IMR-90 (cell line): ENCODE data around the gene ZNF611. TPM values are rescaled to one million over a fixed set of nuclear protein-coding genes. Genes with fewer than 3 reads are reported as not detected.

Source experiments
- ATAC-seq: fragments of 200-7000 bp; cut with Tn5 transposase; 2 replicates; pipeline ENCODE4 v1.9.1; 2020; ENCODE audit warnings: low read depth, mild to moderate bottlenecking, moderate library complexity
- Bru-seq: library from RNA; stranded (reverse); fragments of 400-500 nt; gene quantifications from one replicate; lab custom pipeline; 2021; lab: Mats Ljungman, UMichigan
- BruChase-seq, 2 experiments: library from RNA; stranded (reverse); fragments of 400-500 nt; gene quantifications; one replicate each; lab custom pipeline; 2021; lab: Mats Ljungman, UMichigan
- BruUV-seq: library from RNA; stranded (reverse); fragments of 400-500 nt; replicated peaks from 2 replicates; lab custom pipeline; 2021; lab: Mats Ljungman, UMichigan
- CTCF ChIA-PET: fragments of 300-600 bp; formaldehyde crosslinking; extraction: SDS; loops from one replicate; lab custom pipeline; 2021; ENCODE audit warnings: antibody characterized with exemption; lab: Yijun Ruan, JAX
- POLR2A ChIA-PET: fragments of 300-600 bp; sonication (Branson Sonifier 250); formaldehyde crosslinking; loops from one replicate; lab custom pipeline; 2022; ENCODE audit warnings: antibody characterized with exemption; ENCODE audit not compliant: unreplicated experiment; lab: Charles Lee
- DNase-seq: peaks from one replicate; pipeline ENCODE4 v3.0.0; 2013
- H2AFZ ChIP-seq: replicated peaks from 2 replicates; pipeline ENCODE3; 2013; ENCODE audit warnings: low read length, mild to moderate bottlenecking; ENCODE audit not compliant: poor library complexity
- H2AK5ac ChIP-seq: 2 replicates; pipeline ENCODE4 v1.6.1; 2013; ENCODE audit warnings: low read depth, low read length, inconsistent platforms
- H2AK9ac ChIP-seq: replicated peaks from 2 replicates; pipeline ENCODE3; 2013; ENCODE audit warnings: mild to moderate bottlenecking, low read depth, low read length, moderate library complexity; ENCODE audit not compliant: poor library complexity
- H2BK120ac ChIP-seq: 2 replicates; pipeline ENCODE4 v1.6.1; 2013; ENCODE audit warnings: low read depth, low read length, inconsistent platforms
- H2BK15ac ChIP-seq: 3 replicates; pipeline ENCODE4 v1.6.1; 2013; ENCODE audit warnings: low read depth, low read length, inconsistent platforms
- H2BK20ac ChIP-seq: 2 replicates; pipeline ENCODE4 v1.6.1; 2013; ENCODE audit warnings: low read depth, mild to moderate bottlenecking, inconsistent platforms, low read length, moderate library complexity
- H2BK5ac ChIP-seq: 2 replicates; pipeline ENCODE4 v1.6.1; 2013; ENCODE audit warnings: mild to moderate bottlenecking, low read depth, low read length, inconsistent platforms; ENCODE audit not compliant: poor library complexity, severe bottlenecking
- H3K14ac ChIP-seq: replicated peaks from 2 replicates; pipeline ENCODE4 v1.6.1; 2013; ENCODE audit warnings: low read depth, low read length, inconsistent platforms
- H3K18ac ChIP-seq: 2 replicates; pipeline ENCODE4 v1.6.1; 2013; ENCODE audit warnings: low read depth, low read length, control low read depth
- H3K23ac ChIP-seq: 2 replicates; pipeline ENCODE4 v1.6.1; 2013; ENCODE audit warnings: low read depth, low read length, inconsistent platforms
- H3K27ac ChIP-seq: 2 replicates; pipeline ENCODE4 v1.5.1; 2013; ENCODE audit warnings: mild to moderate bottlenecking, control low read depth, low read length; ENCODE audit not compliant: insufficient read depth
- H3K27me3 ChIP-seq: 2 replicates; pipeline ENCODE4 v1.6.1; 2013; ENCODE audit warnings: low read length; ENCODE audit not compliant: control insufficient read depth, insufficient read depth
- H3K36me3 ChIP-seq: 2 replicates; pipeline ENCODE4 v1.6.1; 2013; ENCODE audit warnings: low read length, mixed read lengths; ENCODE audit not compliant: control insufficient read depth, insufficient read depth
- H3K4ac ChIP-seq: 2 replicates; pipeline ENCODE4 v1.6.1; 2013; ENCODE audit warnings: low read depth, low read length, inconsistent platforms
- H3K4me1 ChIP-seq: 2 replicates; pipeline ENCODE4 v1.6.1; 2013; ENCODE audit warnings: low read length, mixed read lengths; ENCODE audit not compliant: control insufficient read depth, insufficient read depth
- H3K4me2 ChIP-seq: 2 replicates; pipeline ENCODE4 v1.6.1; 2013; ENCODE audit warnings: low read depth, mild to moderate bottlenecking, control low read depth, low read length, moderate library complexity
- H3K4me3 ChIP-seq: 2 replicates; pipeline ENCODE4 v1.5.1; 2013; ENCODE audit warnings: low read depth, mild to moderate bottlenecking, control low read depth, low read length, moderate library complexity; ENCODE audit not compliant: insufficient read depth
- H3K56ac ChIP-seq: 2 replicates; pipeline ENCODE4 v1.6.1; 2013; ENCODE audit warnings: low read length, inconsistent platforms; ENCODE audit not compliant: insufficient read depth; ENCODE audit errors: extremely low read depth
- H3K79me1 ChIP-seq, 2 experiments: 2 replicates each; pipeline ENCODE4 v1.6.1; 2013; ENCODE audit warnings: low read length in 2 of 2, inconsistent platforms in 1 of 2, low read depth in 1 of 2
- H3K9ac ChIP-seq: 2 replicates; pipeline ENCODE4 v1.6.1; 2013; ENCODE audit warnings: low read depth, low read length, control low read depth
- H3K9me1 ChIP-seq: 2 replicates; pipeline ENCODE4 v1.6.1; 2013; ENCODE audit warnings: low read length, inconsistent platforms; ENCODE audit not compliant: insufficient read depth
- H3K9me3 ChIP-seq: 2 replicates; pipeline ENCODE4 v1.6.1; 2013; ENCODE audit warnings: low read length; ENCODE audit not compliant: control insufficient read depth, insufficient read depth
- H4K20me1 ChIP-seq: 2 replicates; pipeline ENCODE4 v1.6.1; 2013; ENCODE audit warnings: low read length, inconsistent platforms; ENCODE audit not compliant: insufficient read depth
- H4K5ac ChIP-seq: 2 replicates; pipeline ENCODE4 v1.6.1; 2013; ENCODE audit warnings: mild to moderate bottlenecking, low read depth, low read length, control low read depth
- H4K8ac ChIP-seq, 2 experiments: 2 replicates each; pipeline ENCODE4 v1.6.1; 2013; ENCODE audit warnings: low read depth in 2 of 2, low read length in 2 of 2, control low read depth in 1 of 2, inconsistent platforms in 1 of 2
- H4K91ac ChIP-seq: 2 replicates; pipeline ENCODE4 v1.6.1; 2013; ENCODE audit warnings: low read depth, low read length, inconsistent platforms; ENCODE audit not compliant: insufficient read depth
- BHLHE40 ChIP-seq: fragments of 150-350 bp; IDR thresholded peaks from 2 replicates; pipeline ENCODE4 v1.6.1; 2016; ENCODE audit warnings: mild to moderate bottlenecking, low read depth, low read length
- CEBPB ChIP-seq: IDR thresholded peaks from 2 replicates; pipeline ENCODE4 v1.6.1; 2012; ENCODE audit warnings: low read depth, low read length, improper control_type of control experiment
- CHD1 ChIP-seq: IDR thresholded peaks from 2 replicates; pipeline ENCODE4 v1.6.1; 2012; ENCODE audit warnings: low read depth, low read length, improper control_type of control experiment
- CTCF ChIP-seq: conservative IDR thresholded peaks from 2 replicates; pipeline ENCODE4 v1.5.1; 2012; ENCODE audit warnings: mild to moderate bottlenecking, low read depth, low read length, improper control_type of control experiment
- FOS ChIP-seq: fragments of 150-350 bp; IDR thresholded peaks from 2 replicates; pipeline ENCODE4 v1.6.1; 2016; ENCODE audit warnings: low read depth, low read length
- MAZ ChIP-seq: IDR thresholded peaks from 2 replicates; pipeline ENCODE4 v1.6.1; 2012; ENCODE audit warnings: low read depth, mild to moderate bottlenecking, low read length, improper control_type of control experiment, moderate library complexity, borderline replicate concordance
- MXI1 ChIP-seq: IDR thresholded peaks from 2 replicates; pipeline ENCODE4 v1.6.1; 2012; ENCODE audit warnings: low read depth, mild to moderate bottlenecking, low read length, moderate library complexity, borderline replicate concordance
- POLR2A ChIP-seq: IDR thresholded peaks from 2 replicates; pipeline ENCODE4 v1.6.1; 2012; ENCODE audit warnings: mild to moderate bottlenecking, low read depth, low read length
- RAD21 ChIP-seq: IDR thresholded peaks from 2 replicates; pipeline ENCODE4 v1.6.1; 2012; ENCODE audit warnings: low read length, improper control_type of control experiment
- RFX5 ChIP-seq: IDR thresholded peaks from 2 replicates; pipeline ENCODE4 v1.8.0; 2012; ENCODE audit warnings: low read depth, mild to moderate bottlenecking, low read length, moderate library complexity
- SMC3 ChIP-seq: fragments of 150-350 bp; IDR thresholded peaks from 2 replicates; pipeline ENCODE4 v1.6.1; 2016; ENCODE audit warnings: low read depth, mild to moderate bottlenecking, antibody characterized with exemption, low read length, moderate library complexity
- WGBS, 2 experiments: methylation state at CpG; one replicate each; pipeline versions ENCODE4 v1.1.5 to v1.1.7; 2013; ENCODE audit warnings: missing lambda C conversion rate in 2 of 2; ENCODE audit not compliant: insufficient read length in 1 of 2; ENCODE audit errors: extremely low coverage in 2 of 2; 5-methylcytosine and 5-hydroxymethylcytosine counted together
- dilution Hi-C: fragments of 300-500 bp; cut with HindIII; formaldehyde crosslinking; loops from one replicate; pipeline ENCODE4 v1.14.3; 2018; ENCODE audit warnings: low sequenced_read_pairs; ENCODE audit not compliant: unreplicated experiment
- in situ Hi-C: fragments of 300-500 bp; cut with MboI; formaldehyde crosslinking; loops from 3 replicates; pipeline ENCODE4 v1.14.3; 2019; ENCODE audit warnings: low sequenced_read_pairs, inconsistent platforms, mixed read lengths
- intact Hi-C: fragments of 100-400 bp; cut with micrococcal nuclease; formaldehyde crosslinking; loops from 2 replicates; pipeline ENCODE4 v1.10.0; 2022
- long read RNA-seq: library from polyadenylated mRNA; unstranded; transcript quantifications from one replicate; pipeline ENCODE4 v2.0.0, GENCODE V29; 2021; ENCODE audit not compliant: unreplicated experiment
- polyA plus RNA-seq, 3 experiments: library from polyadenylated mRNA; depleted of rRNA; stranded (reverse); fragments of >200 nt; gene quantifications; 2 replicates each; pipeline ENCODE4 v1.2.3, GENCODE V29; 2012; ENCODE audit warnings: low replicate concordance in 1 of 3
- total RNA-seq: library from RNA; depleted of rRNA; stranded (reverse); fragments of >200 nt; gene quantifications from 2 replicates; pipeline ENCODE4 v1.2.3, GENCODE V29; 2012; rRNA removed

ZNF611 gene
- total RNA-seq (8.1 and 8.8 TPM in 2 replicates), polyA plus RNA-seq (2012; rRNA removed) (3.8 and 4.0 TPM in 2 replicates), Bru-seq, nascent RNA (percentile 75 among the genes with signal in this experiment), BruChase-seq, experiment 1, labeled RNA remaining after a 6-hour chase (percentile 92 among the genes with signal in this experiment), BruChase-seq, experiment 2, labeled RNA remaining after a 2-hour chase (percentile 86 among the genes with signal in this experiment)
- polyA plus RNA-seq (2012; cell fraction: cytosol; rRNA removed) = 1.2 and 1.7 TPM in 2 replicates
- polyA plus RNA-seq (2012; cell fraction: nucleus; rRNA removed; ENCODE audit: low replicate concordance) = 1.5 and 8.7 TPM in 2 replicates
- long read RNA-seq, full-length matches to known transcripts = 3 of 13 reads
- long read RNA-seq, partial matches to known transcripts = 0 of 13 reads
- long read RNA-seq, other reads (novel, unspliced or antisense) = 10 of 13 reads

GRCh38 chr19:52734893-52735661 is at the start of gene ZNF611:
ZNF611 (minus strand) TSS chr19:52735044; CDS start chr19:52715894, 19,150 bp downstream.
- intact Hi-C loops = loop anchor here (1.0 to 5.0 kb wide), 2 partner anchors 43 to 94 kb away; no protein-coding TSS in a partner anchor
- peak within 1 kb of the TSS; percentile 14; the same call in 1 of the 2 replicates for H3K23ac ChIP-seq

More at GRCh38 chr19:52734893-52735661, at the start of gene ZNF611:
- Histone ChIP-seq H4K91ac (peak within 1 kb of the TSS; percentile 32; the same call in 1 of the 2 replicates), H3K27me3 (no peaks in the 10 kb centered on the region), H3K4me1 (no peaks in the 10 kb centered on the region; the same call in 1 of the 2 replicates), H4K5ac (peak within 1 kb of the TSS; percentile 61), H4K20me1 (no peaks in the 10 kb centered on the region), H2BK15ac (peak within 1 kb of the TSS; percentile 8; the same call in 1 of the 3 replicates), H3K9me3 (no peaks in the 10 kb centered on the region), H3K79me1 (peaks cover 8 to 24% of the 10 kb centered on the region in 2 experiments), H3K4me2 (peak within 1 kb of the TSS; percentile 94), H3K27ac (peak within 1 kb of the TSS; percentile 85), H2AK9ac (peak within 1 kb of the TSS; percentile 47), H2AFZ (peak within 1 kb of the TSS; percentile 93), H3K4ac (peak within 1 kb of the TSS; percentile 76), H3K18ac (0 out of 2 replicates have a peak within 1 kb of the TSS, but pooled peaks have one; percentile 30), H2AK5ac (no peak within 1 kb of the TSS; the same call in 1 of the 2 replicates), H2BK120ac (peak within 1 kb of the TSS; percentile 37), H3K36me3 (no peaks in the 10 kb centered on the region), H2BK20ac (no peak within 1 kb of the TSS), H3K4me3 (peak within 1 kb of the TSS; percentile 89), H3K9ac (peak within 1 kb of the TSS; percentile 90), H2BK5ac (peak within 1 kb of the TSS; percentile 65), H4K8ac (peak within 1 kb of the TSS; percentile 88 to 90), H3K56ac (peak within 1 kb of the TSS; percentile 53), H3K9me1 (peaks cover 4% of the 10 kb centered on the region; the same call in 1 of the 2 replicates), H3K14ac (peak within 1 kb of the TSS; percentile 75; the same call in 1 of the 2 replicates)
- dilution Hi-C loops (no loop called here), in situ Hi-C loops (no loop called here)
- DNase-seq (peak; percentile 88), ATAC-seq (peak; percentile 99)
- WGBS, 2 experiments = 10% methylated on average over 8 of the region's 38 CpGs; no CpG with 5 or more reads in 1 of the 2 experiments
- ChIA-PET POLR2A (no interaction called here), CTCF (no interaction called here)
- TF ChIP-seq MXI1 (no peak), CEBPB (no peak), CHD1 (no peak), BHLHE40 (no peak), RFX5 (no peak), RAD21 (0 out of 2 replicates have a peak, but pooled peaks have one; percentile 26), FOS (no peak), SMC3 (peak; percentile 24), POLR2A (peak; percentile 77; the same call in 1 of the 2 replicates), CTCF (peak; percentile 27), MAZ (0 out of 2 replicates have a peak, but pooled peaks have one; percentile 53)
- BruUV-seq = no TSS peak
